Mesothelial cell of epicardium (in vitro differentiated cells): ENCODE data around the gene HEATR9. TPM values are rescaled to one million over a fixed set of nuclear protein-coding genes. Genes with fewer than 3 reads are reported as not detected.
"Not testable (repeated sequence)": the region's sequence is repeated elsewhere in the genome, so short reads cannot be mapped to it uniquely, and the experiment has no call there.

ENCODE experiments used
- DNase-seq, 2 experiments: peaks; one replicate each; pipeline ENCODE4 v3.0.0; 2021; ENCODE audit warnings: low spot score in 2 of 2; ENCODE audit not compliant: unreplicated experiment in 2 of 2
- H3K27ac Mint-ChIP-seq: 2 replicates; pipeline ENCODE4 v1.8.0; 2021; ENCODE audit warnings: mixed read lengths
- H3K27me3 Mint-ChIP-seq: 2 replicates; pipeline ENCODE4 v1.8.0; 2021; ENCODE audit warnings: low read depth, mixed read lengths
- H3K36me3 Mint-ChIP-seq: 2 replicates; pipeline ENCODE4 v1.8.0; 2021; ENCODE audit warnings: mixed read lengths
- H3K4me1 Mint-ChIP-seq: 2 replicates; pipeline ENCODE4 v1.8.0; 2021; ENCODE audit warnings: mixed read lengths
- H3K4me3 Mint-ChIP-seq: 2 replicates; pipeline ENCODE4 v1.8.0; 2021; ENCODE audit warnings: mild to moderate bottlenecking, moderate library complexity, mixed read lengths
- H3K9me3 Mint-ChIP-seq: 2 replicates; pipeline ENCODE4 v1.8.0; 2021; ENCODE audit warnings: mixed read lengths
- CTCF ChIP-seq: fragments of 200-600 bp; sonication (generic); IDR thresholded peaks from one replicate; pipeline ENCODE4 v1.5.0; 2021; ENCODE audit warnings: antibody characterized with exemption; ENCODE audit not compliant: unreplicated experiment
- total RNA-seq: library from RNA; stranded (reverse); gene quantifications from 3 replicates; pipeline ENCODE4 v1.2.1, GENCODE V29; 2021

HEATR9 gene
- total RNA-seq, 1 donor from 2014 or later: not detected

- Mint-ChIP-seq H3K36me3 (no peaks in the 10 kb centered on the region), H3K9me3 (no peaks in the 10 kb centered on the region), H3K27ac (no peak overlapping the region), H3K4me1 (peaks cover 33% of the 10 kb centered on the region), H3K27me3 (no peaks in the 10 kb centered on the region), H3K4me3 (no peak overlapping the region)
- no peak for TF ChIP-seq CTCF
- DNase-seq: no peak
These were observed 29.8 kb upstream of the HEATR9 start for GRCh38 chr17:35898283-35899070.

GRCh38 chr17:35897772-35898171 is 29.1 kb upstream of the HEATR9 start:
- H3K4me3 Mint-ChIP-seq, H3K36me3 Mint-ChIP-seq, H3K27ac Mint-ChIP-seq, H3K9me3 Mint-ChIP-seq, H3K27me3 Mint-ChIP-seq, DNase-seq: not testable (repeated sequence)
- peaks cover 27% of the 10 kb centered on the region for H3K4me1 Mint-ChIP-seq

- no peak overlapping the region for H3K4me3 Mint-ChIP-seq
- no peaks in the 10 kb centered on the region for H3K9me3 Mint-ChIP-seq
- H3K27me3 Mint-ChIP-seq: no peaks in the 10 kb centered on the region
- no peak overlapping the region for H3K27ac Mint-ChIP-seq
- DNase-seq: no peak
- H3K4me1 Mint-ChIP-seq: peaks cover 24% of the 10 kb centered on the region
- TF ChIP-seq CTCF: no peak
- no peaks in the 10 kb centered on the region for H3K36me3 Mint-ChIP-seq
These were observed 27.2 kb upstream of the HEATR9 start for GRCh38 chr17:35895636-35896587.

GRCh38 chr17:35894206-35894605 is 25.5 kb upstream of the HEATR9 start:
- no peak for TF ChIP-seq CTCF
- no peak overlapping the region for H3K27ac Mint-ChIP-seq
- no peaks in the 10 kb centered on the region for H3K27me3 Mint-ChIP-seq
- DNase-seq: no peak
- H3K4me3 Mint-ChIP-seq: no peak overlapping the region
- peaks cover 26% of the 10 kb centered on the region for H3K4me1 Mint-ChIP-seq
- H3K9me3 Mint-ChIP-seq: no peaks in the 10 kb centered on the region
- H3K36me3 Mint-ChIP-seq: no peaks in the 10 kb centered on the region

GRCh38 chr17:35893751-35894150 is 25.1 kb upstream of the HEATR9 start:
- no peaks in the 10 kb centered on the region for H3K9me3 Mint-ChIP-seq
- H3K27me3 Mint-ChIP-seq: no peaks in the 10 kb centered on the region
- H3K4me1 Mint-ChIP-seq: peaks cover 31% of the 10 kb centered on the region
- H3K27ac Mint-ChIP-seq: no peak overlapping the region
- no peak for DNase-seq
- H3K36me3 Mint-ChIP-seq: no peaks in the 10 kb centered on the region
- no peak overlapping the region for H3K4me3 Mint-ChIP-seq
- no peak for TF ChIP-seq CTCF
